ENCODE measurements around the gene TRAK2.
"Not testable (repeated sequence)": the region's sequence is repeated elsewhere in the genome, so short reads cannot be mapped to it uniquely, and the experiment has no call there.

The TRAK2 gene

GRCh38 chr2:201448061-201448460 lies 3.2 kb downstream of the TRAK2 start:
- DNase-seq = no peak

GRCh38 chr2:201447086-201447485 lies 4.2 kb downstream of the TRAK2 start:
- DNase-seq = no peak

- DNase-seq = peak; percentile 61
Measured at GRCh38 chr2:201444746-201445465, 6.4 kb downstream of the TRAK2 start.

- no peak for DNase-seq
Measured at GRCh38 chr2:201441409-201441808, 9.8 kb downstream of the TRAK2 start.

- no peak for DNase-seq
Measured at GRCh38 chr2:201440182-201440581, 11.1 kb downstream of the TRAK2 start.

- not testable (repeated sequence) for DNase-seq
Measured at GRCh38 chr2:201439336-201439922, 11.8 kb downstream of the TRAK2 start.

GRCh38 chr2:201436141-201436540 lies 15.1 kb downstream of the TRAK2 start:
- no peak for DNase-seq

- DNase-seq = no peak
Measured at GRCh38 chr2:201433394-201433995, 17.8 kb downstream of the TRAK2 start.

GRCh38 chr2:201432621-201433393 lies 18.5 kb downstream of the TRAK2 start:
- no peak for DNase-seq

- DNase-seq = peak; percentile 72
Measured at GRCh38 chr2:201432038-201432620, 19.1 kb downstream of the TRAK2 start.

- no peak for DNase-seq
Measured at GRCh38 chr2:201430839-201431238, 20.4 kb downstream of the TRAK2 start.

- DNase-seq = not testable (repeated sequence)
Measured at GRCh38 chr2:201430322-201430721, 20.9 kb downstream of the TRAK2 start.

- DNase-seq = not testable (repeated sequence)
Measured at GRCh38 chr2:201429835-201430234, 21.4 kb downstream of the TRAK2 start.

- not testable (repeated sequence) for DNase-seq
Measured at GRCh38 chr2:201428366-201428765, 22.9 kb downstream of the TRAK2 start.

- no peak for DNase-seq
Measured at GRCh38 chr2:201425952-201426351, 25.3 kb downstream of the TRAK2 start.

GRCh38 chr2:201420442-201421113 lies 30.7 kb downstream of the TRAK2 start:
- peak; percentile 66 for DNase-seq

- no peak for DNase-seq
Measured at GRCh38 chr2:201419986-201420385, 31.3 kb downstream of the TRAK2 start.

- DNase-seq = no peak
Measured at GRCh38 chr2:201419057-201419635, 32.1 kb downstream of the TRAK2 start.

GRCh38 chr2:201415149-201415548 lies 36.1 kb downstream of the TRAK2 start:
- DNase-seq = no peak

GRCh38 chr2:201414099-201415023 lies 36.9 kb downstream of the TRAK2 start:
- DNase-seq = no peak

GRCh38 chr2:201413552-201413951 lies 37.7 kb downstream of the TRAK2 start:
- no peak for DNase-seq
